Endothelial cell of umbilical vein (primary cell): Measurements from ENCODE around the gene CYGB. TPM values are rescaled to one million over a fixed set of nuclear protein-coding genes. Genes with fewer than 3 reads are reported as not detected.

ENCODE experiments used
- BruUV-seq: library from RNA; stranded (reverse); fragments of 400-500 nt; replicated peaks from 2 replicates; lab custom pipeline; 2021; lab: Mats Ljungman, UMichigan
- CTCF ChIA-PET: fragments of 300-600, 350-600 bp; sonication (Branson Sonifier 250); formaldehyde crosslinking; loops from one replicate; lab custom pipeline; 2021; ENCODE audit warnings: antibody characterized with exemption, inconsistent platforms; lab: Charles Lee
- POLR2A ChIA-PET: fragments of 300-600, 350-600 bp; sonication (Branson Sonifier 250); formaldehyde crosslinking; loops from one replicate; lab custom pipeline; 2021; ENCODE audit warnings: antibody characterized with exemption, inconsistent platforms; lab: Charles Lee
- DNase-seq: peaks from one replicate; pipeline ENCODE4 v3.0.0-alpha.2; 2011; ENCODE audit warnings: low read depth, low spot score
- FAIRE-seq: peaks from 2 replicates; lab custom pipeline; 2011; peaks lifted over from hg19 to GRCh38; lab: Jason Lieb, UNC
- H2AFZ ChIP-seq: 2 replicates; pipeline ENCODE4 v1.6.0; 2012; ENCODE audit warnings: low read depth, low read length, control low read depth, inconsistent platforms
- H3K27ac ChIP-seq: 2 replicates; pipeline ENCODE4 v1.5.1; 2011; ENCODE audit warnings: low read depth, mild to moderate bottlenecking, control low read depth, low read length, moderate library complexity; ENCODE audit not compliant: insufficient read depth
- H3K27me3 ChIP-seq, 2 experiments: 2 replicates each; pipeline versions ENCODE4 v1.6.0 to v1.6.1; 2011; ENCODE audit warnings: low read length in 2 of 2, mixed read lengths in 1 of 2; ENCODE audit not compliant: control insufficient read depth in 2 of 2, insufficient read depth in 2 of 2
- H3K36me3 ChIP-seq, 2 experiments: 2 replicates in 1 of 2; 3 replicates in 1 of 2; pipeline ENCODE4 v1.5.1; 2011; ENCODE audit warnings: low read length in 2 of 2, mild to moderate bottlenecking in 1 of 2, moderate library complexity in 1 of 2; ENCODE audit not compliant: control insufficient read depth in 2 of 2, insufficient read depth in 2 of 2; ENCODE audit errors: extremely low read depth in 1 of 2
- H3K4me1 ChIP-seq: 3 replicates; pipeline ENCODE4 v1.5.1; 2011; ENCODE audit warnings: mild to moderate bottlenecking, low read length; ENCODE audit not compliant: control insufficient read depth, insufficient read depth; ENCODE audit errors: extremely low read depth
- H3K4me2 ChIP-seq: 2 replicates; pipeline ENCODE4 v1.6.1; 2011; ENCODE audit warnings: low read length, control low read depth, mixed read lengths; ENCODE audit not compliant: insufficient read depth
- H3K4me3 ChIP-seq, 3 experiments: fragments of 200-600 bp in 1 of 3; sonication (generic), shearing (Covaris generic) in 1 of 3; replicated peaks in 1 of 3; 2 replicates each; pipeline ENCODE4 v1.5.1; 2011 to 2016; ENCODE audit warnings: control low read depth in 3 of 3, low read length in 3 of 3, mild to moderate bottlenecking in 2 of 3, inconsistent platforms in 1 of 3, low read depth in 1 of 3, moderate library complexity in 1 of 3; ENCODE audit not compliant: insufficient read depth in 1 of 3
- H3K79me2 ChIP-seq: 2 replicates; pipeline ENCODE4 v1.6.0; 2012; ENCODE audit warnings: low read length, inconsistent platforms; ENCODE audit not compliant: control insufficient read depth, insufficient read depth
- H3K9ac ChIP-seq: replicated peaks from 2 replicates; pipeline ENCODE3; 2011; ENCODE audit warnings: low read length, control low read depth; ENCODE audit not compliant: insufficient read depth; ENCODE audit errors: extremely low read depth
- H3K9me1 ChIP-seq: replicated peaks from 3 replicates; pipeline ENCODE4 v1.6.0; 2011; ENCODE audit warnings: mild to moderate bottlenecking, low read length; ENCODE audit not compliant: control insufficient read depth, insufficient read depth; ENCODE audit errors: extremely low read depth
- H3K9me3 ChIP-seq: replicated peaks from 2 replicates; pipeline ENCODE4 v1.5.1; 2012; ENCODE audit warnings: low read length, inconsistent platforms; ENCODE audit not compliant: control insufficient read depth, insufficient read depth
- H4K20me1 ChIP-seq: replicated peaks from 2 replicates; pipeline ENCODE3; 2011; ENCODE audit warnings: mild to moderate bottlenecking, low read length; ENCODE audit not compliant: control insufficient read depth, insufficient read depth; ENCODE audit errors: extremely low read depth
- EZH2 ChIP-seq: IDR thresholded peaks from 2 replicates; pipeline ENCODE4 v1.6.1; 2012; ENCODE audit warnings: borderline replicate concordance, low read depth, mild to moderate bottlenecking, moderate library complexity, low read length, inconsistent platforms; ENCODE audit not compliant: severe bottlenecking
- FOS ChIP-seq: IDR thresholded peaks from 2 replicates; pipeline ENCODE4 v1.6.1; 2011; ENCODE audit warnings: mild to moderate bottlenecking, low read length, moderate library complexity, borderline replicate concordance; ENCODE audit not compliant: insufficient read depth
- GATA2 ChIP-seq: IDR thresholded peaks from 2 replicates; pipeline ENCODE4 v1.7.0; 2011; ENCODE audit warnings: low read depth, mild to moderate bottlenecking, moderate library complexity, mixed read lengths, low read length; ENCODE audit not compliant: insufficient read length, insufficient read depth
- JUN ChIP-seq: IDR thresholded peaks from 2 replicates; pipeline ENCODE4 v1.6.1; 2011; ENCODE audit warnings: borderline replicate concordance, low read depth; ENCODE audit not compliant: insufficient read length, insufficient read depth
- MAX ChIP-seq: IDR thresholded peaks from 2 replicates; pipeline ENCODE4 v1.6.1; 2011; ENCODE audit not compliant: insufficient read depth, insufficient read length
- MYC ChIP-seq: IDR thresholded peaks from one replicate; pipeline ENCODE4 v1.6.1; 2011; ENCODE audit warnings: mild to moderate bottlenecking, low read depth, low read length
- POLR2A ChIP-seq: IDR thresholded peaks from 2 replicates; pipeline ENCODE4 v1.6.1; 2012; ENCODE audit warnings: low read depth, mild to moderate bottlenecking, control low read depth, low read length
- POLR2AphosphoS5 ChIP-seq: IDR thresholded peaks from 2 replicates; pipeline ENCODE4 v1.6.1; 2012; ENCODE audit warnings: low read depth, mild to moderate bottlenecking, control low read depth, low read length, moderate library complexity; ENCODE audit not compliant: insufficient read depth
- dilution Hi-C: fragments of 300-500 bp; cut with MboI; formaldehyde crosslinking; loops from one replicate; pipeline ENCODE4 v1.15.0; 2019; ENCODE audit warnings: low sequenced_read_pairs; ENCODE audit not compliant: extremely low pct_ligation_motif_present
- intact Hi-C: fragments of 100-400 bp; cut with micrococcal nuclease; formaldehyde crosslinking; loops from one replicate; pipeline ENCODE4 v1.10.0; 2022
- polyA plus RNA-seq, 4 experiments: library from polyadenylated mRNA; depleted of rRNA in 3 of 4; stranded (reverse) in 3 of 4; unstranded in 1 of 4; fragments of >200 nt; gene quantifications; 2 replicates each; pipeline versions ENCODE4 v1.2.1 to v1.2.3, GENCODE V29; 2011 to 2012; ENCODE audit warnings: missing spikeins in 1 of 4
- total RNA-seq: library from RNA; stranded (reverse); gene quantifications from 2 replicates; pipeline ENCODE4 v1.2.3, GENCODE V29; 2021
- TF ChIP-seq, protein P1 (sequence below), 2 donors: IDR thresholded peaks; 1 replicate in 1 of 2; 2 replicates in 1 of 2; pipeline ENCODE4 v1.5.1; 2011; ENCODE audit warnings: low read length in 2 of 2, mild to moderate bottlenecking in 2 of 2, moderate library complexity in 2 of 2, control low read depth in 1 of 2, inconsistent platforms in 1 of 2, low read depth in 1 of 2; ENCODE audit not compliant: insufficient read depth in 1 of 2; ENCODE audit errors: extremely low read depth in 1 of 2

CYGB gene
- total and polyA plus RNA-seq, 2 donors (not counting 3 experiments of a cell fraction or from before 2014, with no cell fraction given), result 0.22 to 0.91 TPM

GRCh38 chr17:76569607-76570279 lies 32.2 kb upstream of the CYGB start:
- Histone ChIP-seq H4K20me1 (no peaks in the 10 kb centered on the region), H3K9ac (no peak overlapping the region), H3K4me3 (no peak overlapping the region), H2AFZ (no peak overlapping the region), H3K27ac (no peak overlapping the region), H3K27me3 (no peaks in the 10 kb centered on the region), H3K79me2 (no peaks in the 10 kb centered on the region), H3K4me1 (no peaks in the 10 kb centered on the region), H3K36me3 (peaks cover 5 to 7% of the 10 kb centered on the region in 2 experiments), H3K4me2 (no peak overlapping the region), H3K9me1 (no peaks in the 10 kb centered on the region), H3K9me3 (no peaks in the 10 kb centered on the region)
- FAIRE-seq (no peak), DNase-seq (no peak)
- intact Hi-C loops, result no loop called here
- CTCF ChIA-PET, result interaction anchor here (0.9 to 3.3 kb wide), 3 partner anchors 12 to 55 kb away, joined by 3 to 16 read pairs (median 5); partner anchors contain the start of gene ST6GALNAC2
- no TSS peak for BruUV-seq
- dilution Hi-C loops, result no loop called here
- no peak for TF ChIP-seq MYC
- no peak for TF ChIP-seq EZH2
- TF ChIP-seq JUN, result no peak
- TF ChIP-seq, protein P1, sequence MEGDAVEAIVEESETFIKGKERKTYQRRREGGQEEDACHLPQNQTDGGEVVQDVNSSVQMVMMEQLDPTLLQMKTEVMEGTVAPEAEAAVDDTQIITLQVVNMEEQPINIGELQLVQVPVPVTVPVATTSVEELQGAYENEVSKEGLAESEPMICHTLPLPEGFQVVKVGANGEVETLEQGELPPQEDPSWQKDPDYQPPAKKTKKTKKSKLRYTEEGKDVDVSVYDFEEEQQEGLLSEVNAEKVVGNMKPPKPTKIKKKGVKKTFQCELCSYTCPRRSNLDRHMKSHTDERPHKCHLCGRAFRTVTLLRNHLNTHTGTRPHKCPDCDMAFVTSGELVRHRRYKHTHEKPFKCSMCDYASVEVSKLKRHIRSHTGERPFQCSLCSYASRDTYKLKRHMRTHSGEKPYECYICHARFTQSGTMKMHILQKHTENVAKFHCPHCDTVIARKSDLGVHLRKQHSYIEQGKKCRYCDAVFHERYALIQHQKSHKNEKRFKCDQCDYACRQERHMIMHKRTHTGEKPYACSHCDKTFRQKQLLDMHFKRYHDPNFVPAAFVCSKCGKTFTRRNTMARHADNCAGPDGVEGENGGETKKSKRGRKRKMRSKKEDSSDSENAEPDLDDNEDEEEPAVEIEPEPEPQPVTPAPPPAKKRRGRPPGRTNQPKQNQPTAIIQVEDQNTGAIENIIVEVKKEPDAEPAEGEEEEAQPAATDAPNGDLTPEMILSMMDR (IDR thresholded peaks at IDR 0.05; ENCODE audit: extremely low read depth in 1 of 2, insufficient read depth in 1 of 2, low read depth in 1 of 2, low read length in 2 of 2), result no peak
- no peak for TF ChIP-seq POLR2AphosphoS5
- TF ChIP-seq MAX, result no peak
- no peak for TF ChIP-seq FOS
- no peak for TF ChIP-seq GATA2
- no peak for TF ChIP-seq POLR2A
- POLR2A ChIA-PET, result no interaction called here
